WTC11 (cell line): ENCODE data around the gene SLC2A9. TPM values are rescaled to one million over a fixed set of nuclear protein-coding genes. Genes with fewer than 3 reads are reported as not detected.

ENCODE experiments used
- ATAC-seq: fragments of 200-7000 bp; cut with Tn5 transposase; 2 replicates; pipeline ENCODE4 v1.10.0; 2021; ENCODE audit warnings: mild to moderate bottlenecking, moderate library complexity
- CTCF ChIA-PET: fragments of 300-600 bp; sonication (Branson Sonifier 250); formaldehyde crosslinking; loops from one replicate; lab custom pipeline; 2021; ENCODE audit warnings: antibody characterized with exemption; lab: Charles Lee
- POLR2A ChIA-PET: fragments of 350-600 bp; sonication (Branson Sonifier 250); formaldehyde crosslinking; loops from one replicate; lab custom pipeline; 2021; ENCODE audit warnings: antibody characterized with exemption; lab: Charles Lee
- DNase-seq: peaks from one replicate; pipeline ENCODE4 v3.0.0; 2021; ENCODE audit warnings: low spot score
- H3K27ac Mint-ChIP-seq: 2 replicates; pipeline ENCODE4 v1.8.0; 2021; ENCODE audit warnings: mixed read lengths
- H3K27me3 Mint-ChIP-seq: 2 replicates; pipeline ENCODE4 v1.8.0; 2021; ENCODE audit warnings: low read depth, mild to moderate bottlenecking, moderate library complexity, mixed read lengths
- H3K36me3 Mint-ChIP-seq: 2 replicates; pipeline ENCODE4 v1.8.0; 2021; ENCODE audit warnings: mixed read lengths
- H3K4me1 Mint-ChIP-seq: 2 replicates; pipeline ENCODE4 v1.8.0; 2022; ENCODE audit warnings: mixed read lengths
- H3K4me3 Mint-ChIP-seq: 2 replicates; pipeline ENCODE4 v1.8.0; 2021; ENCODE audit warnings: mild to moderate bottlenecking, moderate library complexity, mixed read lengths
- H3K9me3 Mint-ChIP-seq: 2 replicates; pipeline ENCODE4 v1.8.0; 2021; ENCODE audit warnings: mixed read lengths
- ARID4B ChIP-seq: sonication (generic); formaldehyde crosslinking; IDR thresholded peaks from 2 replicates; pipeline ENCODE4 v1.8.0; 2023; ENCODE audit warnings: missing genetic modification reagents, mild to moderate bottlenecking, borderline replicate concordance
- ATF2 ChIP-seq: sonication (generic); formaldehyde crosslinking; IDR thresholded peaks from 2 replicates; pipeline ENCODE4 v1.8.1; 2022; ENCODE audit warnings: low read depth, missing genetic modification reagents, borderline replicate concordance
- ATF6 ChIP-seq: sonication (generic); formaldehyde crosslinking; IDR thresholded peaks from 2 replicates; pipeline ENCODE4 v1.8.1; 2023; ENCODE audit warnings: mild to moderate bottlenecking, missing genetic modification reagents
- CREB1 ChIP-seq: sonication (generic); formaldehyde crosslinking; IDR thresholded peaks from 2 replicates; pipeline ENCODE4 v1.8.0; 2023; ENCODE audit warnings: mild to moderate bottlenecking, missing genetic modification reagents
- CTCF ChIP-seq: fragments of 200-600 bp; IDR thresholded peaks from 2 replicates; pipeline ENCODE4 v1.8.0; 2022; ENCODE audit warnings: antibody characterized with exemption
- FOXP1 ChIP-seq: sonication (generic); formaldehyde crosslinking; IDR thresholded peaks from 2 replicates; pipeline ENCODE4 v1.8.0; 2022; ENCODE audit warnings: missing genetic modification reagents, mild to moderate bottlenecking, moderate library complexity, borderline replicate concordance
- GABPB1 ChIP-seq: sonication (generic); formaldehyde crosslinking; IDR thresholded peaks from 2 replicates; pipeline ENCODE4 v1.8.1; 2023; ENCODE audit warnings: mild to moderate bottlenecking, missing genetic modification reagents
- JUN ChIP-seq: sonication (generic); formaldehyde crosslinking; IDR thresholded peaks from 2 replicates; pipeline ENCODE4 v1.8.0; 2023; ENCODE audit warnings: mild to moderate bottlenecking, missing genetic modification reagents
- KAT7 ChIP-seq: sonication (generic); formaldehyde crosslinking; IDR thresholded peaks from 2 replicates; pipeline ENCODE4 v1.8.1; 2023; ENCODE audit warnings: missing genetic modification reagents, mild to moderate bottlenecking, borderline replicate concordance
- NR3C1 ChIP-seq: sonication (generic); formaldehyde crosslinking; conservative IDR thresholded peaks from 2 replicates; pipeline ENCODE4 v1.8.1; 2023; ENCODE audit warnings: low read depth, mild to moderate bottlenecking, missing genetic modification reagents
- PRDM15 ChIP-seq: sonication (generic); formaldehyde crosslinking; IDR thresholded peaks from 2 replicates; pipeline ENCODE4 v1.8.0; 2022; ENCODE audit warnings: missing genetic modification reagents
- PRRX2 ChIP-seq: fragments of 250-450 bp; sonication (Bioruptor Pico); IDR thresholded peaks from 2 replicates; pipeline ENCODE4 v1.8.0; 2021; ENCODE audit warnings: mild to moderate bottlenecking
- RORB ChIP-seq: fragments of 250-450 bp; sonication (Bioruptor Pico); IDR thresholded peaks from 2 replicates; pipeline ENCODE4 v1.9.0; 2021; ENCODE audit warnings: mild to moderate bottlenecking
- STAT6 ChIP-seq: sonication (generic); formaldehyde crosslinking; conservative IDR thresholded peaks from 2 replicates; pipeline ENCODE4 v1.8.1; 2023; ENCODE audit warnings: mild to moderate bottlenecking, low read depth, missing genetic modification reagents, moderate library complexity
- ZBTB21 ChIP-seq: sonication (generic); formaldehyde crosslinking; IDR thresholded peaks from 2 replicates; pipeline ENCODE4 v1.8.1; 2023; ENCODE audit warnings: mild to moderate bottlenecking, missing genetic modification reagents, borderline replicate concordance
- ZMAT4 ChIP-seq: fragments of 250-450 bp; sonication (Bioruptor Pico); IDR thresholded peaks from 2 replicates; pipeline ENCODE4 v1.9.0; 2021; ENCODE audit warnings: mild to moderate bottlenecking
- ZNF232 ChIP-seq: sonication (generic); formaldehyde crosslinking; IDR thresholded peaks from 2 replicates; pipeline ENCODE4 v1.8.0; 2022; ENCODE audit warnings: mild to moderate bottlenecking, missing genetic modification reagents
- total RNA-seq: library from RNA; stranded (reverse); gene quantifications from 3 replicates; pipeline ENCODE4 v1.2.3, GENCODE V29; 2021

SLC2A9 gene
- total RNA-seq, 1 experiment from 2014 or later, result not detected

GRCh38 chr4:10019521-10020051 is 1.7 kb downstream of the SLC2A9 start (continued):
- no peak for TF ChIP-seq GABPB1 (CRISPR knock-in tag)

- Mint-ChIP-seq H3K4me1 (peaks cover 9% of the 10 kb centered on the region), H3K27ac (no peak overlapping the region), H3K9me3 (no peaks in the 10 kb centered on the region), H3K4me3 (peak overlapping the region; percentile 69), H3K27me3 (peaks cover 17% of the 10 kb centered on the region), H3K36me3 (no peaks in the 10 kb centered on the region)
- POLR2A ChIA-PET, result no interaction called here
- CTCF ChIA-PET, result interaction anchor here (0.7 to 1.0 kb wide), 7 partner anchors 16 to 314 kb away, joined by 3 to 7 read pairs (median 3); no protein-coding TSS in a partner anchor
- DNase-seq, result peak; percentile 96
- ATAC-seq, result peak; percentile 94
- TF ChIP-seq ZNF232 (CRISPR knock-in tag) (no peak), PRRX2 (no peak), ZBTB21 (CRISPR knock-in tag) (0 out of 2 replicates have a peak, but pooled peaks have one; percentile 19), PRDM15 (CRISPR knock-in tag) (no peak), STAT6 (no peak), ZMAT4 (CRISPR knock-in tag) (no peak), CTCF (peak; percentile 89), ATF2 (no peak), JUN (CRISPR knock-in tag) (no peak), RORB (CRISPR knock-in tag) (no peak), ATF6 (no peak), NR3C1 (CRISPR knock-in tag) (no peak), FOXP1 (CRISPR knock-in tag) (no peak), CREB1 (CRISPR knock-in tag) (no peak), ARID4B (peak; percentile 77), KAT7 (CRISPR knock-in tag) (0 out of 2 replicates have a peak, but pooled peaks have one; percentile 61)
These were observed 2.4 kb downstream of the SLC2A9 start for GRCh38 chr4:10018818-10019461.
